CD4-positive, alpha-beta T cell treated with Interleukin-21 for 1 hour (primary cell): ENCODE measurements around the gene EIF4A2.

ENCODE experiments used
- DNase-seq: peaks from one replicate; pipeline ENCODE4 v3.0.0-alpha.2; 2020

EIF4A2 gene

GRCh38 chr3:186783058-186783730 is at the start of gene EIF4A2:
Gene EIF4A2 (plus strand): TSS chr3:186783577. CDS start chr3:186783611, 34 bp downstream.
- DNase-seq = peak; percentile 93

GRCh38 chr3:186742618-186743380 is 40.6 kb upstream of the EIF4A2 start:
- DNase-seq = no peak

- DNase-seq = no peak
Measured at GRCh38 chr3:186743666-186744065, 39.7 kb upstream of the EIF4A2 start.

- DNase-seq = no peak
Measured at GRCh38 chr3:186746008-186746407, 37.4 kb upstream of the EIF4A2 start.

GRCh38 chr3:186750316-186750715 is 33.1 kb upstream of the EIF4A2 start:
- DNase-seq = no peak

GRCh38 chr3:186751480-186751879 is 31.9 kb upstream of the EIF4A2 start:
- DNase-seq = no peak

- DNase-seq = no peak
Measured at GRCh38 chr3:186754006-186754405, 29.4 kb upstream of the EIF4A2 start.

- no peak for DNase-seq
Measured at GRCh38 chr3:186754871-186755270, 28.5 kb upstream of the EIF4A2 start.

GRCh38 chr3:186757214-186757613 is 26.2 kb upstream of the EIF4A2 start:
- DNase-seq = no peak

GRCh38 chr3:186757686-186758220 is 25.6 kb upstream of the EIF4A2 start:
- DNase-seq = no peak

GRCh38 chr3:186759231-186759930 is 24.0 kb upstream of the EIF4A2 start:
- no peak for DNase-seq

GRCh38 chr3:186760141-186760833 is 23.1 kb upstream of the EIF4A2 start:
- DNase-seq = no peak

GRCh38 chr3:186760897-186761447 is 22.4 kb upstream of the EIF4A2 start:
- no peak for DNase-seq

GRCh38 chr3:186772281-186772694 is 11.1 kb upstream of the EIF4A2 start:
- DNase-seq = no peak

GRCh38 chr3:186772701-186773417 is 10.5 kb upstream of the EIF4A2 start:
- DNase-seq = peak; percentile 64

GRCh38 chr3:186775999-186776398 is 7.4 kb upstream of the EIF4A2 start:
- no peak for DNase-seq

- no peak for DNase-seq
Measured at GRCh38 chr3:186779204-186779603, 4.2 kb upstream of the EIF4A2 start.

GRCh38 chr3:186782542-186783057 is 777 bp upstream of the EIF4A2 start:
- no peak for DNase-seq

GRCh38 chr3:186783731-186784515 is 546 bp downstream of the EIF4A2 start:
- DNase-seq = peak; percentile 85

- peak; percentile 13 for DNase-seq
Measured at GRCh38 chr3:186784820-186785494, 1.6 kb downstream of the EIF4A2 start.
